ENCODE measurements around the gene RBM15B.

DNA sequence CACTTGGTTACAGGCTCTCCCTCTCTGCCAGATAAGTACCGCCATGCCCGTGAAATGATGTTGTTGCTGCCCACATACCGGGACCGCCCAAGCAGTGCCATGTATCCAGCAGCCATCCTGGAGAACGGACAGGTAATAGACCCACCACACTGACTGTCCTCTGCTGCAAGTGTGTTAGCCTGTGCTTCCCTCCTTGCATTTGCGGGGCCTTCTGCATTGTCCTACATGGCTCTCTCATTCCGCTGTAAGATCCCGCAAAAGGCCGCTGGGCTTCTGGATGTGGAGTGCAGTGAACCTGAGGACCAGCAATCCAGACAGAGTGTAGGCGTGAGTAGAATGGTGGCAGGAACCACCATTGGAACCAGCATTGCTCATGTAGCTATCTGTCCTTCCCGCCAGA lies 16.6 kb upstream of the RBM15B start:
- TF ChIP-seq GATA2 (IDR thresholded peaks at IDR 0.05; ENCODE audit: low read depth, low read length) (no peak), GATA3 (IDR thresholded peaks at IDR 0.05; ENCODE audit: low read depth, low read length) (no peak)

Measured in SH-SY5Y (cell line).